Body of pancreas (tissue), 4 donors: ENCODE measurements around the gene GPR183. TPM values are rescaled to one million over a fixed set of nuclear protein-coding genes. Genes with fewer than 3 reads are reported as not detected.

Experiments
- ATAC-seq: fragments of 150-250 bp; one replicate; pipeline ENCODE4 v1.9.1; 2016
- DNase-seq, 4 donors: peaks; one replicate each; pipeline ENCODE4 v3.0.0-alpha.2; 2019
- H3K27ac ChIP-seq, 4 donors: fragments of 200-600 bp; sonication (generic); 1 replicate in 3 of 4; 2 replicates in 1 of 4; pipeline versions ENCODE4 v1.5.1 to v1.6.1; 2016 to 2019; ENCODE audit warnings: mild to moderate bottlenecking in 1 of 4, mixed read lengths in 1 of 4, moderate library complexity in 1 of 4
- H3K27me3 ChIP-seq, 2 donors: fragments of 200-600 bp; sonication (generic); one replicate each; pipeline ENCODE4 v1.6.0; 2016; ENCODE audit warnings: mild to moderate bottlenecking in 1 of 2
- H3K36me3 ChIP-seq, 2 donors: fragments of 200-600 bp; sonication (generic); replicated peaks in 1 of 2; 2 replicates each; pipeline ENCODE4 v1.5.1; 2016; ENCODE audit warnings: low read depth in 2 of 2; ENCODE audit not compliant: insufficient read depth in 1 of 2
- H3K4me1 ChIP-seq: fragments of 200-600 bp; sonication (generic); one replicate; pipeline ENCODE4 v1.6.0; 2016
- H3K4me3 ChIP-seq, 2 donors: fragments of 200-600 bp; sonication (generic); 1 replicate in 1 of 2; 2 replicates in 1 of 2; pipeline ENCODE4 v1.5.1; 2016 to 2019
- H3K9me3 ChIP-seq, 3 donors: fragments of 200-600 bp; sonication (generic); 1 replicate in 2 of 3; 2 replicates in 1 of 3; pipeline ENCODE4 v1.5.1; 2016
- CTCF ChIP-seq, 7 experiments: fragments of 450-650 bp in 4 of 7; fragments of 200-600 bp in 3 of 7; sonication (generic) in 3 of 7; IDR thresholded peaks; one replicate each; pipeline ENCODE4 v1.5.1; 2016 to 2019; ENCODE audit warnings: antibody characterized with exemption in 7 of 7
- POLR2A ChIP-seq, 3 donors: fragments of 450-650 bp; IDR thresholded peaks; one replicate each; pipeline ENCODE4 v1.6.1; 2016; ENCODE audit warnings: antibody characterized with exemption in 3 of 3, mild to moderate bottlenecking in 2 of 3
- WGBS, 2 donors: methylation state at CpG; one replicate each; pipeline ENCODE4 v1.1.5; 2017; 5-methylcytosine and 5-hydroxymethylcytosine counted together
- intact Hi-C: fragments of 100-400 bp; cut with DNase I; formaldehyde crosslinking; loops from one replicate; pipeline ENCODE4 v1.15.1; 2023
- total RNA-seq, 2 donors: library from RNA; depleted of rRNA; stranded (reverse); fragments of >200 nt; gene quantifications; one replicate each; pipeline ENCODE4 v1.1.0, GENCODE V29; 2016

Gene GPR183
- total RNA-seq, 2 donors from 2014 or later, result 3.6 TPM; not detected in 1

DNA sequence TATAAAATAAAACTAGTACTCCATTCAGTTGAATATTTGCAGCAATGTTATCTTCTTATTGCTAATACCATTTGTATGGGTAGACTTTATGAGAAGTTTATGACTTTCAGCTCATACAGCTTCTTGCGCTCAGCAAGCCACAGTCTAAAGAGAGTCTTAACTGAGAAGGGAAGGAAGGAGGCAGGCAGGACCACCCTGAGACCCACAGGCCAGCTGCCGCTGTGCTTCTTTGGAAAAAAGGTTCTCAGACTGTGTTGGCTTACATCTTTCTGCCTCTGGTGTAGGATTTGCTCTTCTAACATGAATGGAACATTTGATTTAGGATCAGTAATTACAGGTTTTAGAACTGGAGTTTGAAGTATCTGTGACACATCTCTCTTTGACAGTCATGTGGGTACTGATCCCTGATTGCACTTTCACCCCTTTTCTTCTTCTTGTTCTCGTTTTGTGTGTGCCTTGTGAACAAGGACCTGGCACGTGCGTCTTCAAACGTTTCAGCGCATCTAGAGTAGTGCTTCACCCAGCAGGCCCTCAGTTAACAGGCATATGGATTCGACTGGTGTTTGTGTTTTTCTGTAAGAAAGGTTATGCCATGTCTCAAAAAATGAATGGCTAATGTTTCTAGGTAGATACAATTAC is 41.9 kb downstream of the GPR183 start:
- H3K4me1 ChIP-seq, result no peaks in the 10 kb centered on the region
- no peak overlapping the region for H3K27ac ChIP-seq
- no peak for TF ChIP-seq CTCF (IDR thresholded peaks at IDR 0.05)
- TF ChIP-seq POLR2A (IDR thresholded peaks at IDR 0.05), result no peak
- H3K4me3 ChIP-seq, result no peak overlapping the region
- DNase-seq (no peak), ATAC-seq (no peak)
- H3K27me3 ChIP-seq, result no peaks in the 10 kb centered on the region
- H3K36me3 ChIP-seq, result no peaks in the 10 kb centered on the region
- intact Hi-C loops, result loop anchor here (5.0 kb wide), 1 partner anchor 88 kb away; no protein-coding TSS in a partner anchor
- H3K9me3 ChIP-seq, result no peaks in the 10 kb centered on the region
- 70 to 73% methylated on average over 8 of the region's 8 CpGs for WGBS, 2 donors

DNA sequence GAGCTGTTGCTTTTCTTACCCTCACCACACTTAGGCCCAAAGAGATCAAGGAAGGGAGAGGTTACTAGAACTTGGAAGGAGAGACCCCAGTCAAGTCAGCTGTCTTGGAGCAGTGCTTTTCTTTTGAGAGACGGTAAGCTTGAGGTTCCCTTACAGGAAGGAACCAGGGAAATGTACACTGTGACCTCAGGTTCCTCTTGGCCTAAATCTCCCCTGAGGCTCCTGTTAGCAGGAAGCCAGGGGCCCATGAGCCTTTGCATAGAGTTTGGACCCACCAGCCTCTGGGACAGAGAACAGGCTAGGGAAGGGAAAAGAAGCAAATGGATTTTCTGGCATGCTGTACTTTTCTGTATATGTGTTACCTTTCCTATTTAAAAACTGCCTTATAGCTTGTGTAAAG is 43.1 kb downstream of the GPR183 start:
- no peaks in the 10 kb centered on the region for H3K36me3 ChIP-seq
- no peak for TF ChIP-seq CTCF (IDR thresholded peaks at IDR 0.05)
- no peak for TF ChIP-seq POLR2A (IDR thresholded peaks at IDR 0.05)
- 25 to 85% methylated on average over 1 of the region's 1 CpG for WGBS, 2 donors
- no peaks in the 10 kb centered on the region for H3K27me3 ChIP-seq
- ATAC-seq, result no peak
- intact Hi-C loops, result no loop called here
- no peak overlapping the region for H3K27ac ChIP-seq
- no peak for DNase-seq
- H3K9me3 ChIP-seq, result no peaks in the 10 kb centered on the region
- H3K4me3 ChIP-seq, result no peak overlapping the region
- H3K4me1 ChIP-seq, result no peaks in the 10 kb centered on the region

DNA sequence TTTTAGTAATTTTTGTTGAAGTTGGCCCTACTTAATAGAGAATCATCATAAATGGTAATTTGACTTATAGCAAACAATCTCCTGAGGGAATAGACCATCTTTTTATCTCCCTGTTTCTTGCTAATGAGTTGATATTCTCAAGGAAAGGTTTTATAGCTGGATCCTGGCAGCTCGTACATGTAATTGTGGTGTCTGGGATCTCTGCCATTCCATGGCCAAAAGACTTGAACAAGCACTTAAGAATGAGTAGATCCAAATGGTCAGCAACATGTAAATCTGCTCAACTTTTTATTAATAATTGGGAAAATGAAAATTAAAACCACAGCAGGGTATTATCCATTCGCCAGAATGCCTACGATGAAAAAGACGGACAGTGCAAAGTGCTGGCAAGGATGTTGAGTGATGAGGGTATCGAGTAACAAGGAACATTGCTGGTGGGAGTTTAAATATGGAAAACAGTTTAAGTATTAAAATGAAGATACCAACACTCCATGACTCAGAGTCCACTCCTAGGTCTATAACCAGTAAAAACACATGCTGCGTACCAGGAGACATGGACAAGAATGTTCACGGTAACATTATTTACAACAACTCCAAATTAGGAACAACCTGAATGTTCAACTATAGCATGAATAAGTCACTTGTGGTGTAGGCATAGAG is 43.9 kb downstream of the GPR183 start:
- DNase-seq (no peak), ATAC-seq (no peak)
- intact Hi-C loops, result no loop called here
- no peak overlapping the region for H3K4me3 ChIP-seq
- H3K27ac ChIP-seq, result no peak overlapping the region
- TF ChIP-seq POLR2A (IDR thresholded peaks at IDR 0.05) (no peak), CTCF (IDR thresholded peaks at IDR 0.05) (no peak)
- H3K27me3 ChIP-seq, result no peaks in the 10 kb centered on the region
- H3K9me3 ChIP-seq, result no peaks in the 10 kb centered on the region
- no peaks in the 10 kb centered on the region for H3K36me3 ChIP-seq
- H3K4me1 ChIP-seq, result no peaks in the 10 kb centered on the region
- 89 to 90% methylated on average over 7 of the region's 7 CpGs for WGBS, 2 donors

DNA sequence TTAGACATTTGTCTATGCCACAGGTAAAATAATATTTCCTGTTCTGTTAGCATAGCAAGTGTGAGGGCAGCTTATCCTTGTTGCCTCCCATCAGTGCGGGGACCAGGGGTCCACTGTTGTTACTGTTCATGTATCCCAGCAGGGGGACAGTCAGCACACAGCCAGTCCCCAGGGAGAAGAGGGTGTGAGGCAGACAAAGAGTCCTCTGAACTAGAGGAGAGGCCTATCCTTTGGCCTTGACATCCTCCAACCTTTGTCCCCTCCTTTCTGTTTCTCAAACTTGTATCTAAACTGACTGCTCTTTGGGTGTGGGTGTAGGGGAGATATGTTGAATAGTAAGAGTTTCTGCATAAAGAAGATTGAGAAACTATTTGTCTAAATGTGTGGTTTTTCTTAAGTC is 46.1 kb downstream of the GPR183 start:
- TF ChIP-seq POLR2A (IDR thresholded peaks at IDR 0.05) (no peak), CTCF (IDR thresholded peaks at IDR 0.05) (no peak)
- ATAC-seq (no peak), DNase-seq (no peak)
- Histone ChIP-seq H3K4me3 (no peak overlapping the region), H3K27me3 (no peaks in the 10 kb centered on the region), H3K27ac (no peak overlapping the region), H3K4me1 (no peaks in the 10 kb centered on the region), H3K9me3 (no peaks in the 10 kb centered on the region), H3K36me3 (no peaks in the 10 kb centered on the region)
- intact Hi-C loops, result no loop called here
- WGBS, 2 donors, result 86 to 100% methylated on average over 1 of the region's 1 CpG

GRCh38 chr13:99260216-99260615 is 47.0 kb downstream of the GPR183 start:
- DNase-seq, result no peak
- Histone ChIP-seq H3K4me3 (no peak overlapping the region), H3K27ac (no peak overlapping the region), H3K36me3 (peaks cover 0 to 1% of the 10 kb centered on the region in 2 donors), H3K27me3 (no peaks in the 10 kb centered on the region), H3K9me3 (no peaks in the 10 kb centered on the region), H3K4me1 (no peaks in the 10 kb centered on the region)
- intact Hi-C loops, result no loop called here
- TF ChIP-seq POLR2A (IDR thresholded peaks at IDR 0.05) (no peak), CTCF (IDR thresholded peaks at IDR 0.05) (no peak)
- WGBS, 2 donors, result 73 to 74% methylated on average over 5 of the region's 5 CpGs
- no peak for ATAC-seq
